OCI-LY1 (cell line): ENCODE data around the gene SLC30A3.
A peak's percentile ranks its signal among the peaks of the same experiment; 100 is the strongest.

Source experiments
- H2AFZ ChIP-seq: fragments of 200-600 bp; sonication (generic), shearing (Covaris generic); 2 replicates; pipeline ENCODE4 v1.6.0; 2014; ENCODE audit warnings: antibody characterized with exemption, mild to moderate bottlenecking, low read length
- H3F3A ChIP-seq: fragments of 200-600 bp; sonication (generic), shearing (Covaris generic); 2 replicates; pipeline ENCODE4 v1.6.0; 2014; ENCODE audit warnings: mild to moderate bottlenecking, antibody characterized with exemption, low read length, moderate library complexity; ENCODE audit not compliant: insufficient read depth
- H3K27ac ChIP-seq: fragments of 200-600 bp; sonication (generic); 2 replicates; pipeline ENCODE4 v1.5.1; 2014; ENCODE audit warnings: low read length, mixed run types, mild to moderate bottlenecking, low read depth; ENCODE audit not compliant: poor library complexity, severe bottlenecking
- H3K27me3 ChIP-seq: fragments of 200-600 bp; sonication (generic); 2 replicates; pipeline ENCODE4 v1.6.0; 2014; ENCODE audit warnings: antibody characterized with exemption, mild to moderate bottlenecking, low read length, moderate library complexity; ENCODE audit not compliant: insufficient read depth
- H3K36me3 ChIP-seq: fragments of 200-600 bp; sonication (generic); 2 replicates; pipeline ENCODE4 v1.6.1; 2014; ENCODE audit warnings: mild to moderate bottlenecking, antibody characterized with exemption, low read length, moderate library complexity, mixed read lengths; ENCODE audit not compliant: insufficient read depth
- H3K4me1 ChIP-seq: fragments of 200-600 bp; sonication (generic); 2 replicates; pipeline ENCODE4 v1.5.1; 2014; ENCODE audit warnings: mild to moderate bottlenecking, low read length, moderate library complexity; ENCODE audit not compliant: insufficient read depth, severe bottlenecking
- H3K4me2 ChIP-seq: fragments of 200-600 bp; sonication (generic), shearing (Covaris generic); 2 replicates; pipeline ENCODE4 v1.6.1; 2014; ENCODE audit warnings: low read length
- H3K4me3 ChIP-seq: fragments of 200-600 bp; sonication (generic); 2 replicates; pipeline ENCODE4 v1.5.1; 2014; ENCODE audit warnings: low read length, low read depth, mild to moderate bottlenecking, mixed read lengths; ENCODE audit not compliant: poor library complexity, severe bottlenecking
- H3K79me2 ChIP-seq: fragments of 200-600 bp; shearing (Covaris generic); 2 replicates; pipeline ENCODE4 v1.6.1; 2016; ENCODE audit warnings: mixed run types, low read length, mixed read lengths; ENCODE audit not compliant: insufficient read depth
- H3K9ac ChIP-seq: fragments of 200-600 bp; sonication (generic), shearing (Covaris generic); 2 replicates; pipeline ENCODE4 v1.6.1; 2014; ENCODE audit warnings: mild to moderate bottlenecking, low read length, mixed read lengths
- H3K9me2 ChIP-seq: fragments of 200-600 bp; sonication (generic), shearing (Covaris generic); 2 replicates; pipeline ENCODE4 v1.6.1; 2014; ENCODE audit warnings: low read depth, mild to moderate bottlenecking, low read length, mixed read lengths
- H3K9me3 ChIP-seq: fragments of 200-600 bp; shearing (Covaris generic); 2 replicates; pipeline ENCODE4 v1.6.1; 2014; ENCODE audit warnings: low read length, mixed read lengths
- H4K20me1 ChIP-seq: fragments of 200-600 bp; sonication (generic), shearing (Covaris generic); 2 replicates; pipeline ENCODE4 v1.6.0; 2016; ENCODE audit warnings: mild to moderate bottlenecking, low read length; ENCODE audit not compliant: insufficient read depth
- CTCF ChIP-seq: fragments of 200-600 bp; sonication (generic), shearing (Covaris generic); IDR thresholded peaks from 2 replicates; pipeline ENCODE4 v1.5.1; 2017; ENCODE audit warnings: mild to moderate bottlenecking, antibody characterized with exemption, low read length, moderate library complexity, mixed read lengths
- EZH2 ChIP-seq: fragments of 200-600 bp; sonication (generic), shearing (Covaris generic); IDR thresholded peaks from 2 replicates; pipeline ENCODE4 v1.8.0; 2017; ENCODE audit warnings: borderline replicate concordance, mixed run types, mild to moderate bottlenecking, antibody characterized with exemption, low read length, moderate library complexity, mixed read lengths

SLC30A3 gene

GRCh38 chr2:27262379-27263286 lies at the start of gene SLC30A3:
Gene SLC30A3 (minus strand): TSS chr2:27263047. CDS start chr2:27262906, 141 bp downstream.
- Histone ChIP-seq H3K27me3 (peaks cover 23% of the 10 kb centered on the region), H3F3A (no peaks in the 10 kb centered on the region), H3K4me2 (peak within 1 kb of the TSS; percentile 74), H2AFZ (no peak within 1 kb of the TSS), H3K9me2 (no peaks in the 10 kb centered on the region), H3K9me3 (no peaks in the 10 kb centered on the region), H4K20me1 (no peaks in the 10 kb centered on the region), H3K79me2 (no peaks in the 10 kb centered on the region), H3K27ac (no peak within 1 kb of the TSS), H3K4me1 (peaks cover 20% of the 10 kb centered on the region), H3K9ac (no peak within 1 kb of the TSS), H3K4me3 (peak within 1 kb of the TSS; percentile 52), H3K36me3 (no peaks in the 10 kb centered on the region)
- TF ChIP-seq CTCF (no peak), EZH2 (no peak)

- H3K4me2 ChIP-seq, result no peak overlapping the region
- H3K27ac ChIP-seq, result no peak overlapping the region
- H4K20me1 ChIP-seq, result no peaks in the 10 kb centered on the region
- H3K79me2 ChIP-seq, result no peaks in the 10 kb centered on the region
- H3K36me3 ChIP-seq, result peaks cover 34% of the 10 kb centered on the region
- TF ChIP-seq EZH2, result no peak
- no peak for TF ChIP-seq CTCF
- H2AFZ ChIP-seq, result no peak overlapping the region
- H3K9ac ChIP-seq, result no peak overlapping the region
- H3K4me1 ChIP-seq, result no peaks in the 10 kb centered on the region
- H3K4me3 ChIP-seq, result no peak overlapping the region
- no peaks in the 10 kb centered on the region for H3K9me3 ChIP-seq
- H3K27me3 ChIP-seq, result no peaks in the 10 kb centered on the region
- H3K9me2 ChIP-seq, result no peaks in the 10 kb centered on the region
- H3F3A ChIP-seq, result no peaks in the 10 kb centered on the region
Observed at GRCh38 chr2:27312152-27312551, 49.3 kb upstream of the SLC30A3 start.

- no peak overlapping the region for H3K4me3 ChIP-seq
- no peaks in the 10 kb centered on the region for H3K4me1 ChIP-seq
- no peaks in the 10 kb centered on the region for H3K9me3 ChIP-seq
- no peak overlapping the region for H3K9ac ChIP-seq
- H3F3A ChIP-seq, result no peaks in the 10 kb centered on the region
- no peak overlapping the region for H2AFZ ChIP-seq
- no peaks in the 10 kb centered on the region for H3K27me3 ChIP-seq
- H3K36me3 ChIP-seq, result peaks cover 25% of the 10 kb centered on the region
- no peaks in the 10 kb centered on the region for H4K20me1 ChIP-seq
- TF ChIP-seq CTCF, result no peak
- TF ChIP-seq EZH2, result no peak
- no peak overlapping the region for H3K27ac ChIP-seq
- no peak overlapping the region for H3K4me2 ChIP-seq
- H3K79me2 ChIP-seq, result no peaks in the 10 kb centered on the region
- H3K9me2 ChIP-seq, result no peaks in the 10 kb centered on the region
Observed at GRCh38 chr2:27309651-27310050, 46.8 kb upstream of the SLC30A3 start.
